Spleen (tissue), 7 donors: Measurements from ENCODE around the gene XPC.

ENCODE experiments used
- CTCF ChIP-seq, 11 experiments: fragments of 200-600 bp in 7 of 11; fragments of 450-650 bp in 4 of 11; sonication (generic) in 4 of 11; IDR thresholded peaks in 8 of 11; conservative IDR thresholded peaks in 3 of 11; 1 replicate in 7 of 11; 2 replicates in 4 of 11; pipeline versions ENCODE4 v1.4.0 to v1.8.0; 2016 to 2021; ENCODE audit warnings: antibody characterized with exemption in 11 of 11, inconsistent platforms in 4 of 11, mild to moderate bottlenecking in 1 of 11
- POLR2A ChIP-seq, 3 donors: fragments of 450-650 bp; IDR thresholded peaks; one replicate each; pipeline ENCODE4 v1.5.1; 2017; ENCODE audit warnings: antibody characterized with exemption in 3 of 3, mild to moderate bottlenecking in 1 of 3
- donor health status: DM: no; HTN: no; CAD: no; lungs with moderate emphysema.
- donor health status: DM: no; HTN: no; CAD: no.
- donor health status: DM: no; HTN: no; CAD: no.

- TF ChIP-seq CTCF (IDR thresholded peaks at IDR 0.05 in 8 of 11, conservative IDR thresholded peaks at IDR 0.05 in 3 of 11) (peak in 1 of 11 experiments; percentile 9), POLR2A (IDR thresholded peaks at IDR 0.05) (no peak)
Observed at GRCh38 chr3:14145670-14146380, 32.6 kb downstream of the XPC start.
